Measurements from ENCODE around the gene CNKSR1.

Gene CNKSR1

DNA sequence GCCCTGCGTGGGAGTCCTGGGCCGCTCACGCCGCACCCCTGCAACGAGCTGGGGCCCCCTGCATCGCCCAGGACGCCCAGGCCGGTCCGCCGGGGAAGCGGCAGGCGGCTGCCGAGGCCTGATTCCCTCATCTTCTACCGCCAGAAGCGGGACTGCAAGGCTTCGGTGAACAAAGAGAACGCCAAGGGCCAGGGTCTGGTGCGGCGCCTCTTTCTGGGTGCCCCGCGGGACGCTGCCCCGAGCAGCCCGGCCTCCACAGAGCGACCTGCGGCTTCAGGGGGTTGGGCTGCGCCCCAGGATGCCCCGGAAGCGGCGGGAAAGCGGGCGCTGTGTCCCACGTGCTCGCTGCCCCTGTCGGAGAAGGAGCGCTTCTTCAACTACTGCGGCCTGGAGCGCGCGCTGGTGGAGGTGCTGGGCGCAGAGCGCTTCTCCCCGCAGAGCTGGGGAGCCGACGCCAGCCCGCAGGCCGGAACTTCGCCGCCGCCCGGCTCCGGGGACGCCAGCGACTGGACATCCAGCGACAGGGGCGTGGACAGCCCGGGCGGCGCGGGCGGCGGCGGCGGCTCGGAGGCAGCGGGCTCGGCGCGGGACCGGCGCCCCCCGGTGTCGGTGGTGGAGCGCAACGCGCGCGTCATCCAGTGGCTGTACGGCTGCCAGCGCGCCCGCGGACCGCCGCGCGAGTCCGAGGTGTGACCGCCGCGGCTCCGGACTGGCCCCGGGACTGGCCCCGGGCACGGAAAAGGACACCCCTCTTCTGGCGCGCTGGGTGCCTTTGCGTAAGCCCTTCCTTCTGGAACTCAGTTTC, 15.7 kb upstream of the CNKSR1 start:
- no peak overlapping the region for H3K27ac ChIP-seq (replicated peaks)
- TF ChIP-seq, protein P1, sequence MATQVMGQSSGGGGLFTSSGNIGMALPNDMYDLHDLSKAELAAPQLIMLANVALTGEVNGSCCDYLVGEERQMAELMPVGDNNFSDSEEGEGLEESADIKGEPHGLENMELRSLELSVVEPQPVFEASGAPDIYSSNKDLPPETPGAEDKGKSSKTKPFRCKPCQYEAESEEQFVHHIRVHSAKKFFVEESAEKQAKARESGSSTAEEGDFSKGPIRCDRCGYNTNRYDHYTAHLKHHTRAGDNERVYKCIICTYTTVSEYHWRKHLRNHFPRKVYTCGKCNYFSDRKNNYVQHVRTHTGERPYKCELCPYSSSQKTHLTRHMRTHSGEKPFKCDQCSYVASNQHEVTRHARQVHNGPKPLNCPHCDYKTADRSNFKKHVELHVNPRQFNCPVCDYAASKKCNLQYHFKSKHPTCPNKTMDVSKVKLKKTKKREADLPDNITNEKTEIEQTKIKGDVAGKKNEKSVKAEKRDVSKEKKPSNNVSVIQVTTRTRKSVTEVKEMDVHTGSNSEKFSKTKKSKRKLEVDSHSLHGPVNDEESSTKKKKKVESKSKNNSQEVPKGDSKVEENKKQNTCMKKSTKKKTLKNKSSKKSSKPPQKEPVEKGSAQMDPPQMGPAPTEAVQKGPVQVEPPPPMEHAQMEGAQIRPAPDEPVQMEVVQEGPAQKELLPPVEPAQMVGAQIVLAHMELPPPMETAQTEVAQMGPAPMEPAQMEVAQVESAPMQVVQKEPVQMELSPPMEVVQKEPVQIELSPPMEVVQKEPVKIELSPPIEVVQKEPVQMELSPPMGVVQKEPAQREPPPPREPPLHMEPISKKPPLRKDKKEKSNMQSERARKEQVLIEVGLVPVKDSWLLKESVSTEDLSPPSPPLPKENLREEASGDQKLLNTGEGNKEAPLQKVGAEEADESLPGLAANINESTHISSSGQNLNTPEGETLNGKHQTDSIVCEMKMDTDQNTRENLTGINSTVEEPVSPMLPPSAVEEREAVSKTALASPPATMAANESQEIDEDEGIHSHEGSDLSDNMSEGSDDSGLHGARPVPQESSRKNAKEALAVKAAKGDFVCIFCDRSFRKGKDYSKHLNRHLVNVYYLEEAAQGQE (IDR thresholded peaks at IDR 0.05; ENCODE audit: insufficient replicate concordance, low read depth) = no peak
- TF ChIP-seq POLR2AphosphoS5 (IDR thresholded peaks at IDR 0.05; ENCODE audit: low read depth) (no peak), SPI1 (IDR thresholded peaks at IDR 0.05; ENCODE audit: borderline replicate concordance, low read depth) (no peak), GABPA (IDR thresholded peaks at IDR 0.05; ENCODE audit: low read depth) (no peak), CTCF (IDR thresholded peaks at IDR 0.05; ENCODE audit: insufficient read depth, low read length) (no peak)
- peak overlapping the region; percentile 26 for H3K4me3 ChIP-seq (replicated peaks; ENCODE audit: insufficient read depth, low read length)
- H3K27me3 ChIP-seq (ENCODE audit: insufficient read depth, poor library complexity, severe bottlenecking) = peaks cover 3% of the 10 kb centered on the region
- peak; percentile 66 to 71 for DNase-seq (ENCODE audit: low read depth in 1 of 2, low spot score in 1 of 2)

DNA sequence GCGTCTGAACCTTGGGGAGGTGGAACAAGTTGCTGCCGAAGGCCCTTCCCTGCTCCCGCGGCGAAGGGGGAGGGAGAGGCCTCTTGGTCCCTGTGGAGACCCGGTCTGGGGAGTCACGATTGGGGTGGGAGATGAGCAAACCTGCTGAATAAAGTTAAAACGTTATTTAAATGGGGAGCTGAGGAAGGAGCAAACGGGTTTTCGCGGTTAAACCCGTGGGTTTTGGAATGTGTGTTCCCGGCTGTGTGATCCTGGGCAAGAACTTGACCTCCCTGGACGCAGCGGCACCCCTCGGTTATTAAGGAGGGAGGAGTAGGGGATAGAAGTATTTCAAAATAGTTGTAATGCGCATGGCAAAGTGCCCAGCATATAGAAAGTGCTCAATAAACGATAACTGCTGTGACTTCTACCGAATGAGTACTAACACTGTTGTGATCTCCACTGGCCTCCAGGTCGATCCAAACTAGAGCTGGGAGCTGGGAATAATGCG, 15.0 kb upstream of the CNKSR1 start:
- H3K27me3 ChIP-seq (ENCODE audit: insufficient read depth, poor library complexity, severe bottlenecking) = peaks cover 3% of the 10 kb centered on the region
- H3K27ac ChIP-seq (replicated peaks) = no peak overlapping the region
- DNase-seq (ENCODE audit: low read depth in 1 of 2, low spot score in 1 of 2) = peak in 1 of 2 experiments; percentile 26
- peak overlapping the region; percentile 26 for H3K4me3 ChIP-seq (replicated peaks; ENCODE audit: insufficient read depth, low read length)
- no peak for TF ChIP-seq GABPA (IDR thresholded peaks at IDR 0.05; ENCODE audit: low read depth)
- no peak for TF ChIP-seq SPI1 (IDR thresholded peaks at IDR 0.05; ENCODE audit: borderline replicate concordance, low read depth)
- TF ChIP-seq, protein P1 (IDR thresholded peaks at IDR 0.05; ENCODE audit: insufficient replicate concordance, low read depth) = no peak
- no peak for TF ChIP-seq CTCF (IDR thresholded peaks at IDR 0.05; ENCODE audit: insufficient read depth, low read length)
- TF ChIP-seq POLR2AphosphoS5 (IDR thresholded peaks at IDR 0.05; ENCODE audit: low read depth) = no peak

DNA sequence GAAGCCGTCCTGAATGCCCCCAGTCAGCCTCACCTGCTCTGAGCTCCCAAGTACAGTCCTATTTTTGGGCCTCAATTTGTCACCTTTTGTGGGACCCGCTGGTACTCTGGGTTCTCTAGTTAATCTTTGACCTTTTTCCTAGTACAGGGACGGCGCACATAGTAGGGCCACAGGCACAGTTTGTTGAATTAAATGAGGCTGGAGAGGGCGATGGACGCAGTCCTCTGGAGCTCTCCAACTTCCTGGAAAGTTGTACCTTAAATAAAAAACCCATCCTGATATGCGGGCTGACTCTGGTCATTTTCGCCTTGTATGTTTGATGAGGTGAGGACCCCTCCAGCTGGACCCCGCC, 13.6 kb upstream of the CNKSR1 start:
- TF ChIP-seq CTCF (IDR thresholded peaks at IDR 0.05; ENCODE audit: insufficient read depth, low read length) = no peak
- no peak for TF ChIP-seq POLR2AphosphoS5 (IDR thresholded peaks at IDR 0.05; ENCODE audit: low read depth)
- TF ChIP-seq, protein P1 (IDR thresholded peaks at IDR 0.05; ENCODE audit: insufficient replicate concordance, low read depth) = no peak
- no peak for TF ChIP-seq GABPA (IDR thresholded peaks at IDR 0.05; ENCODE audit: low read depth)
- TF ChIP-seq SPI1 (IDR thresholded peaks at IDR 0.05; ENCODE audit: borderline replicate concordance, low read depth) = no peak
- Histone ChIP-seq H3K27me3 (ENCODE audit: insufficient read depth, poor library complexity, severe bottlenecking) (peaks cover 3% of the 10 kb centered on the region), H3K27ac (replicated peaks) (no peak overlapping the region), H3K4me3 (replicated peaks; ENCODE audit: insufficient read depth, low read length) (peak overlapping the region; percentile 46)
- no peak for DNase-seq (ENCODE audit: low read depth in 1 of 2, low spot score in 1 of 2)
